GM18508 (cell line): ENCODE data around the gene LY6G6F.

ENCODE experiments used
- ATAC-seq: cut with Tn5 transposase; IDR thresholded peaks from one replicate; pipeline ENCODE4 v1.9.1; 2021; ENCODE audit warnings: moderate number of reproducible peaks; ENCODE audit not compliant: insufficient read depth, unreplicated experiment

Gene LY6G6F, protein sequence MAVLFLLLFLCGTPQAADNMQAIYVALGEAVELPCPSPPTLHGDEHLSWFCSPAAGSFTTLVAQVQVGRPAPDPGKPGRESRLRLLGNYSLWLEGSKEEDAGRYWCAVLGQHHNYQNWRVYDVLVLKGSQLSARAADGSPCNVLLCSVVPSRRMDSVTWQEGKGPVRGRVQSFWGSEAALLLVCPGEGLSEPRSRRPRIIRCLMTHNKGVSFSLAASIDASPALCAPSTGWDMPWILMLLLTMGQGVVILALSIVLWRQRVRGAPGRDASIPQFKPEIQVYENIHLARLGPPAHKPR

DNA sequence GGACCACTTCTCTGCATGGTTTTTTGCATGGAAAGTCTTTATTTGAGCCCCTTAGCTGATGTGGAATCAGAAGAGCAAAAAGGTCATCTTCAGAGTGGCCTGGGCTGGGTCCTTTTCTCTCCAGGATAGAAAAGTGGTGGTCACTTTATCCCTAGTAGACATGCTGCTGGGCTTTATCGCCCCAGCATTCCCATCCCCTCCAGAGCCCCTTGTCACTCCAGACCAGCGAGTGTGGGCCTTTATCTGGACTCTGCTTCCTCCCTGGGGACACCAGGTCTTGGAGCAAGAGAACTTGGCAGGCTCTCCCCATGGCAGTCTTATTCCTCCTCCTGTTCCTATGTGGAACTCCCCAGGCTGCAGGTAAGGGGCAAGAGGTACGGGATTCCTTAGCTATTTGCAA, at the start of gene LY6G6F:
TSS of gene LY6G6F (plus strand) at position 268 of the 400 bp plus-strand sequence. CDS start at position 309, 41 bp downstream.
- no peak for ATAC-seq

- ATAC-seq, result no peak
These were observed 49.1 kb upstream of the LY6G6F start for GRCh38 chr6:31657406-31658157.

DNA sequence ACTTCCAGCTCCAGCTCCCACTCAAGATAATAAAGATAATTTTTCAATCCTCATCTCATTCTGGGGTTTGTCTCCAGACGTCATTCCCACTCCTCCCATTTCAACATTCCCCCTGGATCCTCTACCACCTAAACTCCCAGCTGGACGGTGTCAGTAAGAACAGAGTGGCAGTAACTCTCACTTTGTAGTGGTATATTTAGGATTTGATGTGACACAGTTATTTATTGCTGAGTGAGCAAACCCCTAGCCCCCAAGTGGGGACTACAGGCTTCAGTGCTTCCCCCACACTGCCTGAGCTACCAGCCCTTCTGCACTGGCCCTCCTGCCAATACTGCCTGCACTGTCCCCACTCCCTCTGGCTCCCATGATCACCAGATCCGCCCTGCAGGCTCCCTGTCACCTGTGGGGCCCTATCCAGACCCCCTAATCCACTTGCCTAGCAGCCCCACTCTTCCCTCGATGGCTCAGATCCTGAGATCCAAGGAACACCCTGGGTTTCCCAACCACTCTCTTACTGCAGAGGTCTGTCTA, 48.4 kb upstream of the LY6G6F start:
- no peak for ATAC-seq

GRCh38 chr6:31658983-31659648, 47.5 kb upstream of the LY6G6F start:
- ATAC-seq, result no peak

- no peak for ATAC-seq
These were observed 46.9 kb upstream of the LY6G6F start for GRCh38 chr6:31659649-31660380.

- no peak for ATAC-seq
These were observed 46.0 kb upstream of the LY6G6F start, which contains the start of gene C6orf47 for GRCh38 chr6:31660381-31661261. C6orf47 (minus strand) TSS chr6:31660778; CDS start chr6:31659947, 831 bp downstream.

GRCh38 chr6:31661262-31662123, 45.2 kb upstream of the LY6G6F start:
- no peak for ATAC-seq

DNA sequence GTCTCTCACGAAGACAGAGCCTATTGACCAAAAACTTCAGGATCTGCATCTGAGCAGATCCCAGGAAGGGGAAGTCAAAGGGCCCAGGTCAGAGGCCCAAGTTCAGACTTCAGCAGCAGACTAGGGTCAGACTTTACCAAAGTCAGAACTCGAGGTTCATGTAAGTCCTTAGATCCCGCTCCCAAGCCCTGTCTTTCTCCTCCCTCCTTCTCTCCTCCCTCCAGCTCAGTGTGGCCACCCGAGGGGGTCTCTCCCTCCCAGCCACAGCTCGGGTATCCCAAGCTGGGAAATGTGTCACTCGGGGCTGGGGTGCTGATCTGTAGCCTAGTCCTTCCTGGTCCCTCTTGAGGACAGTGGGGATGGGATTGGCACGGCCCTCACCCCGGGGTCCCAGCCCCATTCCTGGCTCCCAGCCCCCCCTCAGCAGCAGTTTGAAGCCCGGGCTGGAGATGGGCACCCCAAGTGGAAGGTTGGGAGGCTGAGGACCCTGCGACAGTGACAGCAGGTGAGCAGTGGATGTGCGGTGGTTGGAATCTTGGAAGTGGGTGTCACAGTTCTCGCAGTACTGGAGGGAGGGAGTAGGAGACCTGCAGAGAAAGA, 44.4 kb upstream of the LY6G6F start:
- no peak for ATAC-seq

DNA sequence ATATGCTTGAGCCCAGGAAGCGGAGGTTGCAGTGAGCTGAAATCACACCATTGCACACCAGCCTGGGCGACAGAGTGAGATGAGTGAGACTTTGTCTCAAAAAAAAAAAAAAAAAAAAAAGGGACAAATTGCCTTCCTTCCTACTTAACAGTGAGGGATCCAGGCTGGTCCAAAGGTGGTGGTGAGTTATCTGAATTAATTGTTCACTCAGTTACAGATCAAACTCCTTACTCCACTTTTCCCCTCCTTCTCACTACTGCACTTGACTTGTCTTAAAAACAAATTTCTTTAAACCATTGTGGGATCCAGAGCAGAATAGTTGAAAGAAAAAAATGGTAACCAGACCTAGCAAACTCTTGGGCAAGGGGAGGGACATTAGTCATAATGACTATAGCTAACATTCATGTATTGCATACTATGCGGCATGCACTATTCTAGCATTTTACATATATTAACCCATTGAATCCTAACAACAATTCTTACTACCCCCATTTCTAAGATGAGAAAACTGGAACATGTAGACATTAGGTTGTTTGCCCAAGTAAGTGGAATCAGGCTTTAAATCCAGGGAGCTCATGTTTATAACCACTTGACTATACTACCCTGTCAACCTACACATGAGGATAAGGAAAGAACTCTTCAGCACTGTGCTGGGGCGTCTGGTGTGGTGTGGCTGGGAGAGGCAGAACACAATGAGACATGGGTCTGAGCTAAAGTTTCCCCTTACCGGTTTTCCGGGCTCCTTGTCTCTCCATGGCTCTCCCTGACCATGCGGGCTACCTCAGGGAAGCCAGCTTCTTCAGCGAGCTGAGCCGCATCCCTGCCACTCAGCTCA, 43.3 kb upstream of the LY6G6F start:
- no peak for ATAC-seq

GRCh38 chr6:31663961-31664789, 42.5 kb upstream of the LY6G6F start:
- no peak for ATAC-seq

GRCh38 chr6:31664790-31665500, 41.7 kb upstream of the LY6G6F start, which contains the start of gene GPANK1:
GPANK1 (minus strand) TSS chr6:31664997; CDS start chr6:31664478, 519 bp downstream.
- ATAC-seq, result no peak

- ATAC-seq, result peak; percentile 55
These were observed 40.9 kb upstream of the LY6G6F start, which contains the start of gene CSNK2B for GRCh38 chr6:31665501-31666336. CSNK2B (plus strand) TSS chr6:31666080; CDS start chr6:31666832, 752 bp downstream.

DNA sequence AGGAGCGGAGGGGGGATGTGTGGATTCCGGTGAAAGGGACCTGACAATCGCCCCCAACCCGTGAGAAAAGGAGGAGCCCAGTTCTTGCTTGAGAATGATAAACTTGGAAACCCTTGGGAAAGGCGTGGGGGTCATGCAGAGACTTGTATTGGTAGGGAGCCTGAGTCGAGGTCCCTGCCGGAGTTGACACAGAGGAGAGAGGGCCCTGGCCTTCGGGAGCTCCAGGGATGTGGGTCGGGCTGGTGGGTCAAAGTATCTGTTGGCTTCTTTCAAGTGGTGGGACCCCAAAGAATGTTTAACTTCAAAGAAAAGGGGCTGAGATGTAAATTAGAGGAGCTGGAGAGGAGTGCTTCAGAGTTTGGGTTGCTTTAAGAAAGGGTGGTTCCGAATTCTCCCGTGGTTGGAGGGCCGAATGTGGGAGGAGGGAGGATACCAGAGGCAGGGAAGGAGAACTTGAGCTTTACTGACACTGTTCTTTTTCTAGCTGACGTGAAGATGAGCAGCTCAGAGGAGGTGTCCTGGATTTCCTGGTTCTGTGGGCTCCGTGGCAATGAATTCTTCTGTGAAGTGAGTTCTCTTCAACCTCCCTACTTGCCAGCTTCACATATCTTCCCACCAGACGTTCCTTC, 40.2 kb upstream of the LY6G6F start:
- ATAC-seq, result no peak

DNA sequence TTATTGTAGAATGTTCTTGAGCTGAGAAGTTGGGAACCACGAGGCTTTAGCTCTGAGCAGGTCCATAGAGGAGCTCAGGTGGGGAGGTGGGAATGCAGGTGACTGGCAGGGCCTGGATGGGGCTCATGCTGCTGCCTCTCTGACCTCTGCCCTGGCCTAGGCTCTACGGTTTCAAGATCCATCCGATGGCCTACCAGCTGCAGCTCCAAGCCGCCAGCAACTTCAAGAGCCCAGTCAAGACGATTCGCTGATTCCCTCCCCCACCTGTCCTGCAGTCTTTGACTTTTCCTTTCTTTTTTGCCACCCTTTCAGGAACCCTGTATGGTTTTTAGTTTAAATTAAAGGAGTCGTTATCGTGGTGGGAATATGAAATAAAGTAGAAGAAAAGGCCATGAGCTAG, 37.0 kb upstream of the LY6G6F start, which contains the start of gene LY6G5B:
TSS of gene LY6G5B (plus strand) at position 301 of the 400 bp plus-strand sequence. CDS start 975 bp downstream, outside the sequence.
- no peak for ATAC-seq
